Stimulated activated naive CD8-positive, alpha-beta T cell treated with anti-CD3 and anti-CD28 coated beads, Interleukin-15, Interleukin-2, amounts not matched to agents 100 U/mL and 50 U/mL, for 24 hours (primary cell): ENCODE measurements around the gene CES4A.
"Not testable (repeated sequence)": the region's sequence is repeated elsewhere in the genome, so short reads cannot be mapped to it uniquely, and the experiment has no call there.

Experiments
- ATAC-seq: fragments of 150-1000 bp; cut with Tn5 transposase; one replicate; pipeline ENCODE4 v1.10.0; 2021
- DNase-seq: peaks from one replicate; pipeline ENCODE4 v3.0.0; 2021

The CES4A gene

GRCh38 chr16:66984892-66985311, 3.5 kb upstream of the CES4A start:
- ATAC-seq (peak; percentile 86), DNase-seq (peak; percentile 71)

- DNase-seq (no peak), ATAC-seq (no peak)
These were observed 1.8 kb upstream of the CES4A start for GRCh38 chr16:66986559-66986958.

GRCh38 chr16:66991545-66992077, 3.2 kb downstream of the CES4A start:
- no peak for DNase-seq
- ATAC-seq, result no peak

GRCh38 chr16:66993558-66993957, 5.2 kb downstream of the CES4A start:
- not testable (repeated sequence) for ATAC-seq, DNase-seq

- DNase-seq (no peak), ATAC-seq (no peak)
These were observed 8.1 kb downstream of the CES4A start for GRCh38 chr16:66996324-66996982.

- DNase-seq (no peak), ATAC-seq (no peak)
These were observed 8.6 kb downstream of the CES4A start for GRCh38 chr16:66996983-66997358.

GRCh38 chr16:67000384-67001351, 12.3 kb downstream of the CES4A start:
- peak; percentile 47 for ATAC-seq
- peak; percentile 57 for DNase-seq

GRCh38 chr16:67001726-67002125, 13.3 kb downstream of the CES4A start:
- ATAC-seq (no peak), DNase-seq (no peak)

GRCh38 chr16:67006930-67007658, 18.7 kb downstream of the CES4A start:
- DNase-seq (no peak), ATAC-seq (no peak)

GRCh38 chr16:67009158-67009557, 20.8 kb downstream of the CES4A start:
- DNase-seq (no peak), ATAC-seq (no peak)

- ATAC-seq (no peak), DNase-seq (no peak)
These were observed 22.9 kb downstream of the CES4A start for GRCh38 chr16:67011274-67011673.

GRCh38 chr16:67013233-67013822, 24.9 kb downstream of the CES4A start:
- ATAC-seq (no peak), DNase-seq (no peak)

GRCh38 chr16:67013823-67014633, 25.6 kb downstream of the CES4A start:
- peak; percentile 55 for ATAC-seq
- DNase-seq, result peak; percentile 85

GRCh38 chr16:67014634-67015312, 26.4 kb downstream of the CES4A start:
- ATAC-seq (no peak), DNase-seq (no peak)

- ATAC-seq, result no peak
- no peak for DNase-seq
These were observed 26.9 kb downstream of the CES4A start for GRCh38 chr16:67015313-67015731.

- DNase-seq (no peak), ATAC-seq (no peak)
These were observed 27.8 kb downstream of the CES4A start for GRCh38 chr16:67016143-67016542.

- no peak for DNase-seq
- ATAC-seq, result no peak
These were observed 28.5 kb downstream of the CES4A start for GRCh38 chr16:67016681-67017420.

- ATAC-seq (no peak), DNase-seq (no peak)
These were observed 29.0 kb downstream of the CES4A start for GRCh38 chr16:67017421-67017750.

GRCh38 chr16:67017810-67018488, 29.6 kb downstream of the CES4A start:
- ATAC-seq (peak; percentile 94), DNase-seq (peak; percentile 89)
